Measurements from ENCODE around the gene BBS9.

The BBS9 gene

GRCh38 chr7:33634606-33635005 lies 505.2 kb downstream of the BBS9 start:
- no peak overlapping the region for H3K4me3 ChIP-seq (ENCODE audit: low read depth, low read length)
- no peak for DNase-seq (ENCODE audit: low read depth)

GRCh38 chr7:33636359-33636758 lies 507.0 kb downstream of the BBS9 start:
- DNase-seq (ENCODE audit: low read depth), result no peak
- TF ChIP-seq CTCF (IDR thresholded peaks at IDR 0.05; ENCODE audit: control insufficient read depth, extremely low read depth, insufficient read depth), result no peak
- H3K4me3 ChIP-seq (ENCODE audit: low read depth, low read length), result no peak overlapping the region

More at GRCh38 chr7:33634606-33635005, 505.2 kb downstream of the BBS9 start:
- TF ChIP-seq CTCF (IDR thresholded peaks at IDR 0.05; ENCODE audit: control insufficient read depth, extremely low read depth, insufficient read depth), result no peak

GRCh38 chr7:33639552-33640197 lies 510.3 kb downstream of the BBS9 start:
- no peak for DNase-seq (ENCODE audit: low read depth)
- H3K4me3 ChIP-seq (ENCODE audit: low read depth, low read length), result no peak overlapping the region
- TF ChIP-seq CTCF (IDR thresholded peaks at IDR 0.05; ENCODE audit: control insufficient read depth, extremely low read depth, insufficient read depth), result no peak

GRCh38 chr7:33640741-33641140 lies 511.4 kb downstream of the BBS9 start:
- no peak for DNase-seq (ENCODE audit: low read depth)
- H3K4me3 ChIP-seq (ENCODE audit: low read depth, low read length), result no peak overlapping the region
- TF ChIP-seq CTCF (IDR thresholded peaks at IDR 0.05; ENCODE audit: control insufficient read depth, extremely low read depth, insufficient read depth), result no peak

- no peak for TF ChIP-seq CTCF (IDR thresholded peaks at IDR 0.05; ENCODE audit: control insufficient read depth, extremely low read depth, insufficient read depth)
- no peak overlapping the region for H3K4me3 ChIP-seq (ENCODE audit: low read depth, low read length)
- no peak for DNase-seq (ENCODE audit: low read depth)
These were observed 512.9 kb downstream of the BBS9 start for GRCh38 chr7:33642312-33642711.

- DNase-seq (ENCODE audit: low read depth), result no peak
- TF ChIP-seq CTCF (IDR thresholded peaks at IDR 0.05; ENCODE audit: control insufficient read depth, extremely low read depth, insufficient read depth), result no peak
- H3K4me3 ChIP-seq (ENCODE audit: low read depth, low read length), result no peak overlapping the region
These were observed 514.2 kb downstream of the BBS9 start for GRCh38 chr7:33643530-33643929.

- H3K4me3 ChIP-seq (ENCODE audit: low read depth, low read length), result no peak overlapping the region
- no peak for TF ChIP-seq CTCF (IDR thresholded peaks at IDR 0.05; ENCODE audit: control insufficient read depth, extremely low read depth, insufficient read depth)
These were observed 515.1 kb downstream of the BBS9 start for GRCh38 chr7:33644489-33644888.

More at GRCh38 chr7:33644489-33644888, 515.1 kb downstream of the BBS9 start:
- no peak for DNase-seq (ENCODE audit: low read depth)

Data from LNCaP clone FGC (cell line).